ENCODE results near the gene C20orf144. TPM values are rescaled to one million over a fixed set of nuclear protein-coding genes. Genes with fewer than 3 reads are reported as not detected.
"Not testable (repeated sequence)": the region's sequence is repeated elsewhere in the genome, so short reads cannot be mapped to it uniquely, and the experiment has no call there.

C20orf144 gene
- total RNA-seq, 1 experiment from 2014 or later, result not detected

- no peak for DNase-seq
- Histone ChIP-seq H3K27me3 (ENCODE audit: low read length) (no peaks in the 10 kb centered on the region), H3K9me2 (replicated peaks; ENCODE audit: low read length) (no peaks in the 10 kb centered on the region), H2AFZ (ENCODE audit: low read length) (no peak overlapping the region), H3K27ac (ENCODE audit: low read length) (no peak overlapping the region), H3K4me3 (ENCODE audit: low read length) (no peak overlapping the region), H3K9me3 (ENCODE audit: low read length) (no peaks in the 10 kb centered on the region), H3K4me1 (ENCODE audit: insufficient read depth, low read length) (no peaks in the 10 kb centered on the region), H4K20me1 (ENCODE audit: low read length) (no peaks in the 10 kb centered on the region), H3K4me2 (ENCODE audit: low read length) (no peak overlapping the region), H3K36me3 (ENCODE audit: low read depth, low read length) (no peaks in the 10 kb centered on the region), H3K9ac (ENCODE audit: low read length) (no peak overlapping the region), H3F3A (ENCODE audit: low read length, unreplicated experiment) (no peaks in the 10 kb centered on the region), H3K79me2 (ENCODE audit: low read length) (no peaks in the 10 kb centered on the region)
- POLR2A ChIA-PET (ENCODE audit: unreplicated experiment), result no interaction called here
- intact Hi-C loops (cut with micrococcal nuclease), result no loop called here
- no peak for ATAC-seq
- no TSS peak for BruUV-seq (replicated peaks)
- no peak for TF ChIP-seq EZH2 (IDR thresholded peaks at IDR 0.05; ENCODE audit: low read length, unreplicated experiment)
- CTCF ChIA-PET, result no interaction called here
These were observed 31.6 kb upstream of the C20orf144 start for GRCh38 chr20:33630507-33630906.

GRCh38 chr20:33631910-33632309 lies 30.2 kb upstream of the C20orf144 start:
- H3K9me2 ChIP-seq (replicated peaks; ENCODE audit: low read length); CTCF ChIA-PET; H3K4me2 ChIP-seq (ENCODE audit: low read length); H3F3A ChIP-seq (ENCODE audit: low read length, unreplicated experiment); H3K4me3 ChIP-seq (ENCODE audit: low read length); intact Hi-C loops (cut with micrococcal nuclease); H3K27ac ChIP-seq (ENCODE audit: low read length); H3K79me2 ChIP-seq (ENCODE audit: low read length); H3K36me3 ChIP-seq (ENCODE audit: low read depth, low read length); POLR2A ChIA-PET (ENCODE audit: unreplicated experiment); ATAC-seq; H4K20me1 ChIP-seq (ENCODE audit: low read length); BruUV-seq (replicated peaks); H3K9ac ChIP-seq (ENCODE audit: low read length); H3K9me3 ChIP-seq (ENCODE audit: low read length); DNase-seq; H3K27me3 ChIP-seq (ENCODE audit: low read length); H3K4me1 ChIP-seq (ENCODE audit: insufficient read depth, low read length); H2AFZ ChIP-seq (ENCODE audit: low read length): not testable (repeated sequence)

- intact Hi-C loops (cut with micrococcal nuclease), result no loop called here
- Histone ChIP-seq H3K36me3 (ENCODE audit: low read depth, low read length) (peaks cover 4% of the 10 kb centered on the region; the same call in 1 of the 2 replicates), H2AFZ (ENCODE audit: low read length) (no peak overlapping the region), H4K20me1 (ENCODE audit: low read length) (no peaks in the 10 kb centered on the region), H3K27me3 (ENCODE audit: low read length) (no peaks in the 10 kb centered on the region), H3K79me2 (ENCODE audit: low read length) (no peaks in the 10 kb centered on the region), H3K4me3 (ENCODE audit: low read length) (no peak overlapping the region), H3K27ac (ENCODE audit: low read length) (no peak overlapping the region), H3K9me2 (replicated peaks; ENCODE audit: low read length) (no peaks in the 10 kb centered on the region), H3K9ac (ENCODE audit: low read length) (no peak overlapping the region), H3K9me3 (ENCODE audit: low read length) (no peaks in the 10 kb centered on the region), H3K4me2 (ENCODE audit: low read length) (no peak overlapping the region), H3K4me1 (ENCODE audit: insufficient read depth, low read length) (no peaks in the 10 kb centered on the region), H3F3A (ENCODE audit: low read length, unreplicated experiment) (no peaks in the 10 kb centered on the region)
- no peak for ATAC-seq
- no TSS peak for BruUV-seq (replicated peaks)
- DNase-seq, result no peak
- ChIA-PET CTCF (no interaction called here), POLR2A (ENCODE audit: unreplicated experiment) (interaction anchor here (0.6 kb wide), 1 partner anchor 135 kb away, joined by 3 read pairs; no protein-coding TSS in a partner anchor)
- TF ChIP-seq EZH2phosphoT487 (IDR thresholded peaks at IDR 0.05; ENCODE audit: borderline replicate concordance, low read length) (no peak), CTCF (conservative IDR thresholded peaks at IDR 0.05; ENCODE audit: low read depth, low read length) (no peak)
These were observed 26.8 kb upstream of the C20orf144 start for GRCh38 chr20:33635341-33635740.

GRCh38 chr20:33636776-33637175 lies 25.4 kb upstream of the C20orf144 start:
- POLR2A ChIA-PET (ENCODE audit: unreplicated experiment), result no interaction called here
- Histone ChIP-seq H3K9me2 (replicated peaks; ENCODE audit: low read length) (no peaks in the 10 kb centered on the region), H3F3A (ENCODE audit: low read length, unreplicated experiment) (no peaks in the 10 kb centered on the region), H3K4me2 (ENCODE audit: low read length) (no peak overlapping the region), H3K4me3 (ENCODE audit: low read length) (no peak overlapping the region), H2AFZ (ENCODE audit: low read length) (no peak overlapping the region), H3K36me3 (ENCODE audit: low read depth, low read length) (peaks cover 4% of the 10 kb centered on the region; the same call in 1 of the 2 replicates), H3K27me3 (ENCODE audit: low read length) (no peaks in the 10 kb centered on the region), H3K4me1 (ENCODE audit: insufficient read depth, low read length) (no peaks in the 10 kb centered on the region), H3K27ac (ENCODE audit: low read length) (no peak overlapping the region), H4K20me1 (ENCODE audit: low read length) (no peaks in the 10 kb centered on the region), H3K9me3 (ENCODE audit: low read length) (no peaks in the 10 kb centered on the region), H3K9ac (ENCODE audit: low read length) (no peak overlapping the region), H3K79me2 (ENCODE audit: low read length) (no peaks in the 10 kb centered on the region)
- CTCF ChIA-PET, result no interaction called here
- no peak for DNase-seq
- no TSS peak for BruUV-seq (replicated peaks)
- intact Hi-C loops (cut with micrococcal nuclease), result no loop called here
- TF ChIP-seq CTCF (conservative IDR thresholded peaks at IDR 0.05; ENCODE audit: low read depth, low read length), result no peak
- TF ChIP-seq EZH2phosphoT487 (IDR thresholded peaks at IDR 0.05; ENCODE audit: borderline replicate concordance, low read length), result no peak
- no peak for TF ChIP-seq EZH2 (IDR thresholded peaks at IDR 0.05; ENCODE audit: low read length, unreplicated experiment)
- no peak for ATAC-seq

Data from PC-3 (cell line).